Activated naive CD4-positive, alpha-beta T cell treated with anti-CD3 and anti-CD28 coated beads, Interleukin-2, amount 10 ng/mL, durations not matched to agents 7 days and 5 days (primary cell): ENCODE results near the gene SLC17A2.

Experiments used
- CTCF ChIA-PET: fragments of 350-600 bp; sonication (Branson Sonifier 250); formaldehyde crosslinking; loops from one replicate; lab custom pipeline; 2021; ENCODE audit warnings: antibody characterized with exemption; lab: Charles Lee
- DNase-seq: peaks from one replicate; pipeline ENCODE4 v3.0.0-alpha.2; 2020
- H3K27ac Mint-ChIP-seq: one replicate; pipeline ENCODE4 v1.8.0; 2021; ENCODE audit warnings: mild to moderate bottlenecking, moderate library complexity, mixed read lengths
- H3K27me3 Mint-ChIP-seq: one replicate; pipeline ENCODE4 v1.8.0; 2021; ENCODE audit warnings: mild to moderate bottlenecking, mixed read lengths
- H3K36me3 Mint-ChIP-seq: one replicate; pipeline ENCODE4 v1.8.0; 2021; ENCODE audit warnings: mixed read lengths
- H3K4me1 Mint-ChIP-seq: one replicate; pipeline ENCODE4 v1.8.0; 2021; ENCODE audit warnings: mixed read lengths
- H3K4me3 Mint-ChIP-seq: one replicate; pipeline ENCODE4 v1.8.0; 2021; ENCODE audit warnings: mild to moderate bottlenecking, moderate library complexity, mixed read lengths
- H3K9me3 Mint-ChIP-seq: one replicate; pipeline ENCODE4 v1.8.0; 2021; ENCODE audit warnings: mixed read lengths

SLC17A2 gene

DNA sequence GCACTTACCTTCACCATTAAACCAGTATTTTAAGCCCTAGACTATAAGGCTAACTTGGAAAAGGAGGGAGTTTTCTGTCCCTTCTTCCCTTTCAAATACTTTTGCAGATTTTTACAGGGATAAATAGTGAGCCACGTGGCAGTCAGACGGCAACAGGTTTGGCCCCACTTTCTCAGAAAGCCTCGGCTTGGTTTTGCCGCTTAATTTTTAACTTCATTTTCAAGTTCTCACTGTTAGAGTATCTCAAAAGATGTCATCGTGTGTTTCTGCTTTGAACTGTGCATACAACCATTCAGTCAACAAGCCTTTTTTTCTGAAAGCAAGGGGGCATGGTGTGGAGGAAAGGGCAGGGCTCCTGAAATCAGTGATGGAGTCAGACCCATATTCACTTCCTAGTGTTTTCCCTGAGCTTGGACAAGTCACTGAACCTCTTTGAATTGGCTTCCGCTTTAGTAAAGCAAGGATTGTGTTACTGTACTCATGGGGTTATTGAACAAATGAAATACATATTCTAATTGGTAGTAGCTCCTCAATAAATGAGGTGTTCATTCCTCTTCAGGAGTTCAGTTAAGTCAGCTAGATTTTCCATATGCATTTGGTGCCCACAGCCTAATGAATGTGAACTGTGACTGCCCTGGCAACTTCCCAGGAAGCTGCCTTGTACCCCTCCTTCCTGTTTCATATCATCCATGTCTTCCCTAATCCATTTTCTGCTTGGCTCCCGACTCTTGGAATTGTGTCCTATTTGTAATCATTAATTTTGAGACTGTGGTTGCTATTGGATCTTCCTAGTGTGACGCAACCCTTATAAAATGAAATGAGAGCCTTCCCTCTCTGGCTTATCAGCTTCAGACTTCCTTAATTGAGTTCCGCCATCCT is at the start of gene SLC17A2:
TSS of gene SLC17A2 (minus strand) at position 160 of the 879 bp plus-strand sequence. CDS start 4,895 bp downstream, outside the sequence.
- CTCF ChIA-PET = no interaction called here
- H3K27ac Mint-ChIP-seq = no peak within 1 kb of the TSS
- no peaks in the 10 kb centered on the region for H3K9me3 Mint-ChIP-seq
- H3K4me3 Mint-ChIP-seq = no peak within 1 kb of the TSS
- no peak for DNase-seq
- H3K27me3 Mint-ChIP-seq = peaks cover 4% of the 10 kb centered on the region
- H3K4me1 Mint-ChIP-seq = no peaks in the 10 kb centered on the region
- no peaks in the 10 kb centered on the region for H3K36me3 Mint-ChIP-seq

DNA sequence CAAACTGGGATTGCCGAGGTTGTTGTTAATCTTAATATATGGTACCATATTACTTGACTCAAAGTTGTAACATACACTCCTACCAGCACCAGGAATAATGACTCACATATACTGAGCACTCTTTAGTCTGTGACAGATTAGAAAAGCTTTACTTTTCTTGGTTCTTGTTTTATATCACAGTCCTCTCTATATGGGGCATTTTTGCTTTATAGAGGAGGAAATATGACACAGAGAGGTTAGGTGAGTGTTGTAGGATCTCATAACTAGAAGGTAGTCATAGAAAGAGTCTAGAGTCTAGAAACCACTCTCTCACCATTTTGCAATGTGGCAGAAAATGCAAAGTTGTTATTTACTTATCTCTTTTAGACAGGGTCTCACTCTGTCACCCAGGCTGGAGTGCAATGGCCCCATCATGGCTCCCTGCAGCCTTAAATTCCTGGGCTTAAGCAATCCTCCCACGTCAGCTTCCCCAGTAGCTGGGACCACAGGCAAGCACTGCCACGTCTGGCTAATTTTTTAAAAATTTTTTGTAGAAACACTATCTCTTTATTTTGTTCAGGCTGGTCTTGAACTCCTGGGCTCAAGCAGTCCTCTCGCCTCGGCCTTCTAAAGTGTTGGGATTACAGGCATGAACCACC is 45.6 kb upstream of the SLC17A2 start:
- Mint-ChIP-seq H3K9me3 (no peaks in the 10 kb centered on the region), H3K4me3 (no peak overlapping the region), H3K27me3 (no peaks in the 10 kb centered on the region), H3K27ac (no peak overlapping the region), H3K36me3 (peaks cover 70% of the 10 kb centered on the region), H3K4me1 (peaks cover 4% of the 10 kb centered on the region)
- DNase-seq = no peak
- CTCF ChIA-PET = interaction anchor here (1.6 to 2.8 kb wide), 2 partner anchors 10 to 28 kb away, joined by 5 to 13 read pairs; no protein-coding TSS in a partner anchor

GRCh38 chr6:25973923-25974555 is 43.5 kb upstream of the SLC17A2 start:
- no peak for DNase-seq
- CTCF ChIA-PET = interaction anchor here (1.2 kb wide), 1 partner anchor 43 kb away, joined by 4 read pairs; a partner anchor contains a TSS
- no peaks in the 10 kb centered on the region for H3K27me3 Mint-ChIP-seq
- peaks cover 71% of the 10 kb centered on the region for H3K36me3 Mint-ChIP-seq
- H3K4me3 Mint-ChIP-seq = no peak overlapping the region
- H3K4me1 Mint-ChIP-seq = peaks cover 15% of the 10 kb centered on the region
- no peaks in the 10 kb centered on the region for H3K9me3 Mint-ChIP-seq
- H3K27ac Mint-ChIP-seq = no peak overlapping the region

DNA sequence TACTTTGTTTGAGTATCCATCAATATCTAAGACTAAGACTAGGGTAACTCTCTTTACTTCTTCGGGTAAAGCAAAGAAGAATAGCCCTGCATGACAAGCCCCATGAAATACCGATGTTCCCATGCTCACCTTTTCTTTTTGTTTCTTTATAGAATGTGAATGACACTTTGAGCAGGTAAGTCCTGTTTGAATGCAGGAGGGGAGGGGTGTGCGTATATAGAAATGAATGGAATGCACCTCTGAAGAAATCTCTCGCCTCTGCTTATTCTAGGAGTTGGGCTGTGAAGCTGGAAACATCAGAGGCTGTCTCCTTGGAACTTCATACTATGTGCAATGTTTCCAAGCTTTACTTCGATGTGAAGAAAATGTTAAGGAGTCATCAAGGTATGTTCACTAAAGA is 42.4 kb upstream of the SLC17A2 start:
- Mint-ChIP-seq H3K36me3 (peaks cover 79% of the 10 kb centered on the region), H3K4me1 (peaks cover 26% of the 10 kb centered on the region), H3K27ac (no peak overlapping the region), H3K27me3 (no peaks in the 10 kb centered on the region), H3K9me3 (no peaks in the 10 kb centered on the region), H3K4me3 (no peak overlapping the region)
- no peak for DNase-seq
- CTCF ChIA-PET = interaction anchor here (1.0 to 1.2 kb wide), 2 partner anchors 20 to 44 kb away, joined by 4 read pairs; a partner anchor contains a TSS

- no peak overlapping the region for H3K27ac Mint-ChIP-seq
- no peak overlapping the region for H3K4me3 Mint-ChIP-seq
- H3K27me3 Mint-ChIP-seq = no peaks in the 10 kb centered on the region
- CTCF ChIA-PET = interaction anchor here (1.0 kb wide), 1 partner anchor 20 kb away, joined by 4 read pairs; no protein-coding TSS in a partner anchor
- peaks cover 80% of the 10 kb centered on the region for H3K36me3 Mint-ChIP-seq
- H3K4me1 Mint-ChIP-seq = peaks cover 32% of the 10 kb centered on the region
- no peak for DNase-seq
- H3K9me3 Mint-ChIP-seq = no peaks in the 10 kb centered on the region
Measured at GRCh38 chr6:25972128-25972527, 41.6 kb upstream of the SLC17A2 start.

DNA sequence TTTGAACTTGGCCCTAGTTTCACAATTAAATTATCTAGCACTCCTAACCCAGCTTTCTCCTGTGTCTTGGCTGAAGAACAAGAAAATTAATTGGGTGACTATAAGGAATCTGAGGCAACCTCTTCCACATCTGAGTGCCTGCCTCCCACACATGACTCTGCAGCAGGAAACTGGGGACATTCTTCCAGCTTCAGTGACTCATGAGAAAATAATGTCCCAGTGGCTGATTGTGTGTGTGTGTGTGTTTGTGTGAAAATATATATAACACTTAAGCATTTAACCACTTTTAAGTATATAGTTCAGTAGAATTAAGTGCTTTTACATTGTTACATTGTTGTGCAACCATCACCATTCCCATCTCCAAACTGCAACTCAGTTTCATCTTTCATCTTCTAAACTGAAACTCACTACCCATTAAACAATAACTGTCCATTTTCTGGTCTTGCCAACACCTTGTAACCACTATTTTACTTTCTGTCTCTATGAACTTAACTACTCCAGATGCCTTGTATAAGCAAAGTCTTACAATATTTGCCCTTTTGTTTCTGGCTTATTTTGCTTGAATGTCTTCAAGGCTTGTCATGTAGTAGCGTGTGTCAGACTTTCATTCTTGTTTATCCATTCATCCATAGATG is 40.8 kb upstream of the SLC17A2 start:
- peaks cover 40% of the 10 kb centered on the region for H3K4me1 Mint-ChIP-seq
- H3K4me3 Mint-ChIP-seq = no peak overlapping the region
- peaks cover 80% of the 10 kb centered on the region for H3K36me3 Mint-ChIP-seq
- CTCF ChIA-PET = interaction anchor here (0.6 to 1.6 kb wide), 3 partner anchors 29 to 32 kb away, joined by 3 to 4 read pairs (median 4); no protein-coding TSS in a partner anchor
- no peaks in the 10 kb centered on the region for H3K27me3 Mint-ChIP-seq
- no peak overlapping the region for H3K27ac Mint-ChIP-seq
- DNase-seq = no peak
- H3K9me3 Mint-ChIP-seq = no peaks in the 10 kb centered on the region

GRCh38 chr6:25968769-25969168 is 38.3 kb upstream of the SLC17A2 start:
- Mint-ChIP-seq H3K27me3 (no peaks in the 10 kb centered on the region), H3K36me3 (peaks cover 79% of the 10 kb centered on the region), H3K27ac (no peak overlapping the region), H3K4me1 (peaks cover 64% of the 10 kb centered on the region), H3K4me3 (no peak overlapping the region), H3K9me3 (no peaks in the 10 kb centered on the region)
- DNase-seq = no peak
- CTCF ChIA-PET = interaction anchor here (0.7 to 2.7 kb wide), 2 partner anchors 8 to 24 kb away, joined by 4 to 9 read pairs; no protein-coding TSS in a partner anchor

DNA sequence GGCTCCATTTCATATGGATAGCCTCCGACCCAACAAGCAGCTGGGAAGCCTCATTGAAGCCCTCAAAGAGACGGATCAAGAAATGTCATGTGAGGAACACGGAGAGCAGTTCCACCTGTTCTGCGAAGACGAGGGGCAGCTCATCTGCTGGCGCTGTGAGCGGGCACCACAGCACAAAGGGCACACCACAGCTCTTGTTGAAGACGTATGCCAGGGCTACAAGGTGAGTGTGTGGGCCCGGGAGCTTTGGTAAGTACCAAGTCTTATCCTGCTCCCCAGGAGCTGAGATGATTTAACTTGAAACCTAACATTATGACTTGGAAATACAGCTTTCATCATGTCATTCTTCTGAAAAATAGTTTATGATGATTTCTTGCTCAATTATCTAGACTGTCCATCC is 36.2 kb upstream of the SLC17A2 start:
- no peak overlapping the region for H3K27ac Mint-ChIP-seq
- peaks cover 72% of the 10 kb centered on the region for H3K4me1 Mint-ChIP-seq
- peaks cover 68% of the 10 kb centered on the region for H3K36me3 Mint-ChIP-seq
- H3K4me3 Mint-ChIP-seq = peak overlapping the region; percentile 61
- CTCF ChIA-PET = interaction anchor here (1.5 to 2.8 kb wide), 2 partner anchors 26 to 36 kb away, joined by 5 to 13 read pairs; no protein-coding TSS in a partner anchor
- DNase-seq = no peak
- no peaks in the 10 kb centered on the region for H3K9me3 Mint-ChIP-seq
- no peaks in the 10 kb centered on the region for H3K27me3 Mint-ChIP-seq

GRCh38 chr6:25965058-25965457 is 34.6 kb upstream of the SLC17A2 start:
- Mint-ChIP-seq H3K4me3 (peak overlapping the region; percentile 73), H3K27ac (no peak overlapping the region), H3K27me3 (no peaks in the 10 kb centered on the region), H3K9me3 (peaks cover 5% of the 10 kb centered on the region), H3K4me1 (peaks cover 79% of the 10 kb centered on the region), H3K36me3 (peaks cover 56% of the 10 kb centered on the region)
- CTCF ChIA-PET = interaction anchor here (0.9 to 2.8 kb wide), 3 partner anchors 12 to 39 kb away, joined by 4 to 13 read pairs (median 5); no protein-coding TSS in a partner anchor
- DNase-seq = no peak

- CTCF ChIA-PET = no interaction called here
- H3K9me3 Mint-ChIP-seq = peaks cover 11% of the 10 kb centered on the region
- no peak for DNase-seq
- H3K36me3 Mint-ChIP-seq = peaks cover 46% of the 10 kb centered on the region
- peaks cover 84% of the 10 kb centered on the region for H3K4me1 Mint-ChIP-seq
- peak overlapping the region; percentile 88 for H3K27ac Mint-ChIP-seq
- no peaks in the 10 kb centered on the region for H3K27me3 Mint-ChIP-seq
- H3K4me3 Mint-ChIP-seq = peak overlapping the region; percentile 94
Measured at GRCh38 chr6:25963426-25964123, 33.1 kb upstream of the SLC17A2 start.

GRCh38 chr6:25962149-25963127 is 31.9 kb upstream of the SLC17A2 start, which contains the start of gene TRIM38:
Gene TRIM38 (plus strand): TSS chr6:25962802. CDS start chr6:25966523, 3,721 bp downstream.
- Mint-ChIP-seq H3K36me3 (peaks cover 39% of the 10 kb centered on the region), H3K9me3 (peaks cover 16% of the 10 kb centered on the region), H3K4me3 (peak within 1 kb of the TSS; percentile 94), H3K27ac (peak within 1 kb of the TSS; percentile 97), H3K27me3 (no peaks in the 10 kb centered on the region), H3K4me1 (peaks cover 80% of the 10 kb centered on the region)
- CTCF ChIA-PET = interaction anchor here (0.8 to 1.3 kb wide), 3 partner anchors 30 to 242 kb away, joined by 3 to 4 read pairs (median 3); a partner anchor contains a TSS
- DNase-seq = peak; percentile 88

DNA sequence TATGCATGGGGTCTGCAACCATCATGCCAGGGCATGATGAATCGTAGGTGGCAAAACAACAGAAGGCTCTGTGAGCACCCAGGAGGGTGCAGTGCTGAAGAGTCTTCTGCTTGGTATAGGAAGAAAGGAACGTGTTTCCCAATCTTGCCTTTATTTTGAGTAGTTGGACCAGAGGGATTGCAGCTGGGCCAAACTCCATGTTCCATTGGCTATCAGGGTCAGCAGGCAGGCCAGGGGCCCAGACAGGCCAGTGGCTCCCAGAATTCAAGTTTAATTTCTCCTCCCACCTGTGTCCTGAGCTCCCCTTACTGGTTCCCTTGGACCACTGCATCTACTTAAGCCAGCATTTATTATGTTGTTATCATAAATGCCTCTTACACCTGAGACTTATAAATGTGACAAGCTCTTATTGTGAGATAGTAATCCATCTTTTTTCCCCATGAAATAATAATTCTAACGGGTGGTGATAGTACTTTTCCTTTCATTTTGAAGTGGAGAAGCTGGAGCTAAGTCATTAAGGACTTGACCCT is 31.2 kb upstream of the SLC17A2 start:
- no peak for DNase-seq
- CTCF ChIA-PET = interaction anchor here (0.8 to 1.3 kb wide), 3 partner anchors 31 to 242 kb away, joined by 3 to 4 read pairs (median 3); a partner anchor contains a TSS
- Mint-ChIP-seq H3K27me3 (no peaks in the 10 kb centered on the region), H3K4me3 (peak overlapping the region; percentile 94), H3K36me3 (peaks cover 32% of the 10 kb centered on the region), H3K4me1 (peaks cover 76% of the 10 kb centered on the region), H3K9me3 (peaks cover 16% of the 10 kb centered on the region), H3K27ac (peak overlapping the region; percentile 97)
